Umbilical cord (tissue), 2 donors: Measurements from ENCODE around the gene PYGB. TPM values are rescaled to one million over a fixed set of nuclear protein-coding genes. Genes with fewer than 3 reads are reported as not detected.
"Not testable (repeated sequence)": the region's sequence is repeated elsewhere in the genome, so short reads cannot be mapped to it uniquely, and the experiment has no call there.

Experiments used
- DNase-seq: peaks from one replicate; pipeline ENCODE4 v3.0.0-alpha.2; 2015; ENCODE audit warnings: low spot score
- total RNA-seq: library from RNA; depleted of rRNA; stranded (reverse); fragments of >200 nt; gene quantifications from one replicate; pipeline ENCODE4 v1.2.3, GENCODE V29; 2014; ENCODE audit warnings: low replicate concordance; ENCODE audit not compliant: insufficient read depth

PYGB gene
- total RNA-seq, 1 donor from 2014 or later, result 56.6 TPM

- no peak for DNase-seq
These were observed 1.5 kb downstream of the PYGB start for GRCh38 chr20:25249198-25249931.

- no peak for DNase-seq
These were observed 2.6 kb downstream of the PYGB start for GRCh38 chr20:25250508-25250907.

GRCh38 chr20:25251019-25251418 is 3.1 kb downstream of the PYGB start:
- no peak for DNase-seq

GRCh38 chr20:25251558-25251957 is 3.7 kb downstream of the PYGB start:
- no peak for DNase-seq

GRCh38 chr20:25252230-25252651 is 4.4 kb downstream of the PYGB start:
- DNase-seq, result no peak

- no peak for DNase-seq
These were observed 5.0 kb downstream of the PYGB start for GRCh38 chr20:25252686-25253421.

- no peak for DNase-seq
These were observed 5.9 kb downstream of the PYGB start for GRCh38 chr20:25253606-25254275.

- no peak for DNase-seq
These were observed 6.7 kb downstream of the PYGB start for GRCh38 chr20:25254571-25254970.

- DNase-seq, result no peak
These were observed 7.2 kb downstream of the PYGB start for GRCh38 chr20:25254986-25255680.

- no peak for DNase-seq
These were observed 8.5 kb downstream of the PYGB start for GRCh38 chr20:25256226-25256859.

- no peak for DNase-seq
These were observed 9.2 kb downstream of the PYGB start for GRCh38 chr20:25257130-25257529.

GRCh38 chr20:25257756-25258475 is 10.0 kb downstream of the PYGB start:
- no peak for DNase-seq

- DNase-seq, result no peak
These were observed 10.6 kb downstream of the PYGB start for GRCh38 chr20:25258476-25258805.

GRCh38 chr20:25258828-25259227 is 10.9 kb downstream of the PYGB start:
- no peak for DNase-seq

- no peak for DNase-seq
These were observed 11.5 kb downstream of the PYGB start for GRCh38 chr20:25259358-25259757.

GRCh38 chr20:25259788-25260254 is 11.9 kb downstream of the PYGB start:
- no peak for DNase-seq

- DNase-seq, result not testable (repeated sequence)
These were observed 13.0 kb downstream of the PYGB start for GRCh38 chr20:25260770-25261437.

GRCh38 chr20:25269057-25269832 is 21.4 kb downstream of the PYGB start:
- no peak for DNase-seq

GRCh38 chr20:25269833-25270170 is 21.9 kb downstream of the PYGB start:
- no peak for DNase-seq

GRCh38 chr20:25270829-25271251 is 23.0 kb downstream of the PYGB start:
- DNase-seq, result no peak
